GM18498 (cell line): ENCODE data around the gene MEIS3.
"Not testable (repeated sequence)": the region's sequence is repeated elsewhere in the genome, so short reads cannot be mapped to it uniquely, and the experiment has no call there.

Experiments
- ATAC-seq: cut with Tn5 transposase; IDR thresholded peaks from one replicate; pipeline ENCODE4 v1.9.1; 2021; ENCODE audit warnings: mild to moderate bottlenecking, moderate library complexity; ENCODE audit not compliant: unreplicated experiment

Gene MEIS3

DNA sequence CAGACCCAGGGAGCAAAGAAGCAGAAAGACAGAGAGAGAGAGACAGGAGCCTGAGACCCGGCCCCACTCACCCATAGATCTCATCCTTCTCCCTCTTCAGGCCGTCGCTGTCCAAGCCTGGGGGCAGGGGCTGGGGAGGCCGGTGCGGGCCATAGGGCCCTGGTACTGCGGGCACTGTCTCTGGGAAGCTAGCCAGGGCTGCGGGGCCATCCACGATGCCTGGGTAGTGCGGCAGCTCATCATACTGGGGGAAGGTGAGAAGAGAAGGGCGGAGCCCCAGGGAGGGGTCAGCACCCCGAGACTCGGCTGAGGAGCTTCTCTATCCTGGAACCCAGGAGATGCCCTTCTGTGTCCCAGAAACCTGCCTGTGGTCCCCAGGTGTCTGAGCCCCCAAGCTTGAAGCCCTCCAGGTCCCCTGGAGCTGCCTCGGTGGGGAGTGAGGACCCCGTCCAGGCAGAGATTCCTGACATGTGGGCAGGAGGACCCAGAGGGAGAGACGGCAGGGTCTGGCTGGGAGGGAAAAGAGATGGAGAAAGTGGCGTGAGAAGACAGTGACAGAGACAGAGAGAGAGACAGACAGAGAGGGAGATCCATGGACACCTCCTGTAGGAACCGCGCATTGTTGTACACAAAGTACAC is 2.1 kb downstream of the MEIS3 start:
- no peak for ATAC-seq

DNA sequence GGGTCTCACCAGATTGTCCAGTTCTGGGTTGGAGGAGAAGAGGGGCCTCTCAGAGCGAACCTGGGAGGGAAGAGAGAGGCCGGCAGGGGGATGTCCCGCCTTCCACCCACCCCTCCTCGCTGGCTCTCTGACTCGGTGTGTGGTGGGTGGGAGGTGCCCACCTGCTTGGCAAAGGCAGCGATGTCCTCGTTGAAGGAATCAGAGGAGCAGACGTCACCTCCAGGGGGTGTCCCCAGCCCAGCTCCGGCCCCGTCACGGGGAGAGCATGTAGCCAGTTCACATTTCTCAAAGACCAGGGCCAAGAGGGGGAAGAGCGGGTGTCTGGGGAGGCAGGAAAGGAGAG is 2.7 kb downstream of the MEIS3 start:
- no peak for ATAC-seq

GRCh38 chr19:47415953-47416642 is 3.2 kb downstream of the MEIS3 start:
- ATAC-seq, result no peak

GRCh38 chr19:47414469-47414868 is 4.9 kb downstream of the MEIS3 start:
- no peak for ATAC-seq

- ATAC-seq, result no peak
These were observed 5.4 kb downstream of the MEIS3 start for GRCh38 chr19:47413941-47414340.

- ATAC-seq, result not testable (repeated sequence)
These were observed 7.6 kb downstream of the MEIS3 start for GRCh38 chr19:47411696-47412095.

DNA sequence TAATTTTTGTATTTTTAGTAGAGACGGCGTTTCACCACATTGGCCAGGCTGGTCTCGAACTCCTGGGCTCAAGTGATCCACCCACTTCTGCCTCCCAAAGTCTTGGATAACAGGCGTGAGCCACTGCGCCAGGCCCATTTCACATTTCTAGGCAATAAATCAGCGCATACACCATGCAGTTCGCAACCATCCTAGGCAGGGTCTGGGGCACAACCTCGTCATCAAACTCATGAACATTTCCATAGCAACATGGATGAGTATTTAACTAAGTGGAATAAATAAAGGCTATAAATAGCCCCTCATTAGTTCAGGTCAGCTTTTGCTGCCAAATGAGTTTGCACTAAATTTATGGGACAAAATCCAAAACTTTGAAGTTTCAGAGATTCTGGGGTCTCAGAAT is 8.2 kb downstream of the MEIS3 start:
- no peak for ATAC-seq

- ATAC-seq, result no peak
These were observed 11.0 kb downstream of the MEIS3 start for GRCh38 chr19:47408156-47408938.

DNA sequence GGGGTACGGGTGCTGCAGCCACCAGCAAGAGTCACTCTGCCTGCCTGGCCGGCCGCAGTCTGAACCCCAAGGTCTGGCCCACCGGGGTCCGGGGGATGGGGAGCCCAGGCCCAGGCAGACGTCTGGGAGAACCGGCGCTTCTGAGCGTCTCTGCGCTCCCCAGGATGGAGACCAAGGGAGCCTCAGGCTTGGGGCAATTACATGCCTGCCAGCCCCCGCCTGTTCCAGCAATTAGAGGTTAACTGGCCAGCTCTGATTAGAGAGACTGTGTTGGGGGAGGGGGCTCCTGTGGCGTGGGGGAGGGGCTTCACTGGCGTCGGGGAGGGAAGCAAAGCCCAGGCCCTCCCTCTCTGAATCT is 11.9 kb downstream of the MEIS3 start:
- no peak for ATAC-seq

DNA sequence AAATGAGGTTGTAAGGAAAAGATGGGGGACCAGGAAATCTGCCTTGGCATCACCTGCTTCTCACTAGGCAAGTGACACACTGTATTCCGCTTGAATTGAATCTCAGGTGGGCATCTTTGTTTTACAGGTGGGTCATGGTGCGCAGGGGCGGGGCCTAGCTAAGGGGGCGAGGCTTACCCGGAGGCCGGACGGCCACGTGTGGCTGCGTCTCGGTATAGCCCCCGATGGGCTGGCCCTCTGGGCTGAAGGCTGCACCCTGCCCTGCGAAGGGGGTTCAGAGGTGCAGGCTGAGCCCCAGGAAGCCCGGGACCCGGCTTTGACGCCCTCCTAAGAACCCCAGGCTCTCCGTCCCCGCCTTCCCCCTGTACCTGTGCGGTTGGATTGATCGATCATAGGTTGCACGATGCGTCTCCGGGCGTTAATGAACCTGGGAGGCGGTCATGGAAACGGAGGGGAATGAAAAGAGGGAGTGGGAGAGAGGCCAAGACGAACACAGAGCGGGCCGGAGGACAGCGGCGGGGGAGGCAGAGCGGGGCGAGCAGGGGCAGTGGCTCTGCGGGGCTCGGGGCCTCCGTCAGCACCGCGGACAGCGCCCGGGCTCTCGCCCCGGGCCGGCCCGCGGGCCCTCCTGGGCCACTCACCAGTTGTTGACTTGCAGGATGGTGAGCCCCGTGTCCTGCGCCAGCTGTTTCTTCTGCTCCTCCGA is 12.5 kb downstream of the MEIS3 start:
- no peak for ATAC-seq

DNA sequence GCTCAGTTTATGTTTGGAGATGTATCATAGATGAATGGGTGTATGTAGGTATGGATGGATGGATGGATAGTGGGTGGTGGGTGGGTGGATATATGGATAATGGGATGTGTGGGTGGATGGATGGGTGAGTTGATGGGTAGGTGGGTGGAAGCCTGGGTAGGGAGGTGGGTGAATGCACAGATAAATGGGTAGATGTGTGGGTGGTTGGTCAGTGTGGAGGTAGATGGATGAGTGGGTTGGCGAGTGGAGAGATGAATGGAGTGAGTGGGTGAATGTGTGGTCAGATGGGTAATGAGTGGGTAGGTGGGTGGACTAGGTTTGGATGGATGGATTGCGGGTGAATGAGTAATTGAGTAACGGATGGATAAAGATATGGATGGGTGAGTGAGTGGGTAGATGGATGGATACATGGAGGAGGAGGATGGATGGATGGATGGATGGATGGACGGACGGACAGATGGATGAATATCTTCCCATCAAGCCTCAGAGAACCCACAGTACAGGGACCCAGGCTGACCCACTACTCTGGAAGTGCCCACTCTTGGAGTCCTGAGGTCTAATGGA is 13.4 kb downstream of the MEIS3 start:
- ATAC-seq, result no peak

DNA sequence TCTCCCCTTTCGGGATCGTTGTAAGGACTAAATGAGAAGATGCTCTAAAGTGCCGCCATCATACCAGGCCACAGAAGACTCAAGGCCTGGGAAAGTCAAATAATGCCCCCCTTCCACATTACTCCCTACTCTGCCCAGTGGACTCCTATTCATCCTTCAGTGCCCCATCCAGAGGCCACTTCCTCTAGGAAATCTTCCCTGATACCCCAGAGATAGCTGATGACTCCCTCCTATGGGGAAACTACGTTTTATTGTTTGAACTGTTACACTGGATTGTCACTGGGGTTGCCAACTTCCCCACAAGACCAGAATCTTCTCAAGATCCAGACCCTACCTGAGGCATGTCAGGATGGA is 14.2 kb downstream of the MEIS3 start:
- no peak for ATAC-seq

GRCh38 chr19:47404334-47405196 is 14.8 kb downstream of the MEIS3 start:
- ATAC-seq, result no peak

DNA sequence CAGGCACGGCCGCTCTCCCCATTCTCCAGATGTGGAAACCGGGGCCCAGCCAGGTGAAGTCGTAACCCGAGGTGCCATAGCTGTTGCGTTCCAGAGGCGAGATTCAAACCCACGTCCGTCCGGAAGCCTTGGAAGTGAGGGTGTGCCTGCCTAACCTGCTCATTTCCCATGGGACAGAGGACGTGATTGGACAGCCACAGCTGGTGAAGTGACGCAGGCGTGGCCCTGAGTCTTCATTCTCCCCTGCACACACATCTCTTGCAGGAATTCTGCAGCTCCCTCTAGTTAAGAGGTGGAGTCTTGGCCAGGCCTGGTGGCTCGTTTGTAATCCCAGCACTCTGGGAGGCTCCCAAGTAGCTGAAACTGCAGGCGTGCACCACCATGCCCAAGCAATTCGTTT is 16.8 kb downstream of the MEIS3 start:
- no peak for ATAC-seq

GRCh38 chr19:47398707-47399597 is 20.4 kb downstream of the MEIS3 start:
- ATAC-seq, result no peak

GRCh38 chr19:47391510-47392223 is 27.7 kb downstream of the MEIS3 start:
- ATAC-seq, result no peak

- ATAC-seq, result no peak
These were observed 28.5 kb downstream of the MEIS3 start for GRCh38 chr19:47390533-47391488.

GRCh38 chr19:47389150-47389556 is 30.2 kb downstream of the MEIS3 start:
- no peak for ATAC-seq
